IgD-negative memory B cell (primary cell): Measurements from ENCODE around the gene CYP3A7. TPM values are rescaled to one million over a fixed set of nuclear protein-coding genes. Genes with fewer than 3 reads are reported as not detected.
"Not testable (repeated sequence)": the region's sequence is repeated elsewhere in the genome, so short reads cannot be mapped to it uniquely, and the experiment has no call there.

Experiments used
- H3K27ac Mint-ChIP-seq, 3 donors: one replicate each; pipeline ENCODE4 v1.8.0; 2020 to 2022; ENCODE audit warnings: mild to moderate bottlenecking in 3 of 3, mixed read lengths in 3 of 3, moderate library complexity in 1 of 3
- H3K27me3 Mint-ChIP-seq: one replicate; pipeline ENCODE4 v1.8.0; 2021; ENCODE audit warnings: mixed read lengths
- H3K36me3 Mint-ChIP-seq: one replicate; pipeline ENCODE4 v1.8.0; 2020; ENCODE audit warnings: mild to moderate bottlenecking, mixed read lengths
- H3K4me1 Mint-ChIP-seq, 3 donors: one replicate each; pipeline ENCODE4 v1.8.0; 2020 to 2022; ENCODE audit warnings: mixed read lengths in 3 of 3, mild to moderate bottlenecking in 1 of 3
- H3K4me3 Mint-ChIP-seq, 4 donors: one replicate each; pipeline ENCODE4 v1.8.0; 2020 to 2022; ENCODE audit warnings: mild to moderate bottlenecking in 4 of 4, mixed read lengths in 4 of 4, moderate library complexity in 3 of 4
- H3K9me3 Mint-ChIP-seq, 3 donors: one replicate each; pipeline ENCODE4 v1.8.0; 2020 to 2021; ENCODE audit warnings: mixed read lengths in 3 of 3, mild to moderate bottlenecking in 1 of 3
- polyA plus RNA-seq: library from polyadenylated mRNA; unstranded; fragments of 300-500 nt; fragmentation: Illumina TruSeq; gene quantifications from one replicate; pipeline ENCODE4 v1.2.3, GENCODE V29; 2021

The CYP3A7 gene
- polyA plus RNA-seq, 1 donor from 2014 or later = not detected

- H3K36me3 Mint-ChIP-seq, H3K27me3 Mint-ChIP-seq, H3K4me1 Mint-ChIP-seq, H3K27ac Mint-ChIP-seq, H3K9me3 Mint-ChIP-seq: not testable (repeated sequence)
- H3K4me3 Mint-ChIP-seq = peak overlapping the region in 1 of 4 donors; percentile 28
These were observed 35.9 kb downstream of the CYP3A7 start for GRCh38 chr7:99698867-99699730.

DNA sequence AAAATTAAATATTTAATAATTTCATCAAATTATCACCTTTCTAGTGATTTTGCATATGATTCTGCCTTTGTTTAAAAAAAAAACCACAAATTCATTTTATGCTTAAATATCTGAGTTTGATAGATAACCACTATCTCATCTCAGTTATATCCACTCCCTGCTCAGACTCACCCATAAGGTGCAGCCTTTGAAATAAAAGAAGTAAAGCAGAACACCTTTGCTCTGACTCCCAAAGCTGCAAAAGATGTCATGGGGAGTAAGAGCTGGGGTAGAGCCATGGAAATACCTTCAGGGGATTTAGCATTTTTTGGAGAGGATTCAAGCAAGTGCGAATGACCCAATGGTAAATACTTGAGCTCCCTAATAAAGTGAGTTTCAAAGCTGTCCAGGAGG, 40.1 kb downstream of the CYP3A7 start:
- Mint-ChIP-seq H3K9me3 (peaks cover 2 to 7% (median 4%) of the 10 kb centered on the region in 3 donors), H3K27me3 (peaks cover 1% of the 10 kb centered on the region), H3K36me3 (peaks cover 3% of the 10 kb centered on the region), H3K27ac (no peak overlapping the region), H3K4me1 (no peaks in the 10 kb centered on the region), H3K4me3 (no peak overlapping the region)

DNA sequence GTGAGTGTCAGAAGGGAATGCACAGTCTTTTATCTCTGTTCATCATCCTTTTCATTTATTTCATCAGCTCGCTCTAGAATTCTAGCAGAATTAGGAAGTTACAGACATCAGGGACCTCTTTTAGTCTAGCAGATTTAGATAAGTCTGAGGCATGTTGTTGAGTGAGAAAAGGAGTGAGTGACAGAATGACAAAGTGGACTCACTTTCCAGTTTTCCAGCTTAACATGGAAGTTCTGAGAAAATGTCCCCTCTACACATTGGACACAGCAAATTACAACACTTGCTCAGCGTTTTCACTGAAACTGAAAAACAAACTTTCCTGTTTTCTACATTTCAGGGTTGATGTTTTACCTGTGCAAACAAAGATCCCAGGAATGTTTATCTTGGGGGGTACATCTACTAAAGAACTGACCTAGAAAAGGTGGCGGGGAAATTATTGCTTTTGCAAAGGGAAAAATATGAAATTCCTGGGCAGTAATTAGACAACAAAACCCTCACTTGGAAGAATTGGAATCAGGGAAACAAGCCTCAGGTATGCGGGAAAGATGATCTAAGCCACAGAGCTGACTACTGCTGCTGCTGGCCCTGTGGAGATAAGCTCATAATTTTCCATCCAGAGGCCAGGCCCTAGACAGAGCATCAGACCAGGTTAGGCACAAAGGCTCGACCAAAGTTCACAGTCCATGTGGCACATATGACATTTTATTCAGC, 40.6 kb downstream of the CYP3A7 start:
- Mint-ChIP-seq H3K9me3 (peaks cover 2 to 8% (median 4%) of the 10 kb centered on the region in 3 donors), H3K4me1 (no peaks in the 10 kb centered on the region), H3K27me3 (peaks cover 1% of the 10 kb centered on the region), H3K4me3 (no peak overlapping the region), H3K27ac (no peak overlapping the region), H3K36me3 (peaks cover 3% of the 10 kb centered on the region)

- H3K4me1 Mint-ChIP-seq = no peaks in the 10 kb centered on the region
- H3K27ac Mint-ChIP-seq = no peak overlapping the region
- peaks cover 3% of the 10 kb centered on the region for H3K36me3 Mint-ChIP-seq
- peaks cover 1% of the 10 kb centered on the region for H3K27me3 Mint-ChIP-seq
- peaks cover 2 to 11% (median 4%) of the 10 kb centered on the region in 3 donors for H3K9me3 Mint-ChIP-seq
- H3K4me3 Mint-ChIP-seq = no peak overlapping the region
These were observed 41.4 kb downstream of the CYP3A7 start for GRCh38 chr7:99693427-99694200.

DNA sequence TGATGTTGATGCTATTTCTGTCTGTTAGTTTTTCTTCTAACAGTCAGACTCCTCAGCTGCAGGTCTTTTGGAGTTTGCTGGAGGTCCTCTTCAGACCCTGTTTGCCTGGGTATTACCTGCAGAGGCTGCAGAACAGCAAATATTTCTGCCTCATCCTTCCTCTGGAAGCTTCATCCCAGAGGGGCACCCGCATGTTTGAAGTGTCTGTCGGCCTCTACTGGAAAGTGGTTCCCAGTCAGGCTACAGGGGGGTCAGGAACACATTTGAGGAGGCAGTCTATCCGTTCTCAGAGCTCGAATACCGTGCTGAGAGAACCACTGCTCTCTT, 41.9 kb downstream of the CYP3A7 start:
- Mint-ChIP-seq H3K27ac (no peak overlapping the region), H3K9me3 (peaks cover 2 to 11% (median 4%) of the 10 kb centered on the region in 3 donors)

DNA sequence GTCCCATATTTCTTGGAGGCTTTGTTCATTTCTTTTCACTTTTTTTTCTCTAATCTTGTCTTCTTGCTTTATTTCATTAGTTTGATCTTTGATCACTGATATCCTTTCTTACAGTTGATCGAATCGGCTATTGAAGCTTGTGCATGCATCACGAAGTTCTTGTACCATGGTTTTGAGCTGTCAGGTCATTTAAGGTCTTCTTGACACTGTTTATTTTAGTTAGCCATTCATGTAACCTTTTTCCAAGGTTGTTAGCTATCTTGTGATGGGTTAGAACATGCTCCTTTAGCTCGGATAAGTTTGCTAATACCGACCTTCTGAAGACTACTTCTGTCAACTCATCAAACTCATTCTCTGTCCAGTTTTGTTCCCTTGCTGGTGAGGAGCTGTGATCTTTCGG, 42.4 kb downstream of the CYP3A7 start:
- H3K4me3 Mint-ChIP-seq, H3K4me1 Mint-ChIP-seq, H3K27me3 Mint-ChIP-seq, H3K36me3 Mint-ChIP-seq, H3K27ac Mint-ChIP-seq: not testable (repeated sequence)
- peaks cover 2 to 11% (median 4%) of the 10 kb centered on the region in 3 donors for H3K9me3 Mint-ChIP-seq

More for the DNA sequence above, 41.9 kb downstream of the CYP3A7 start:
- Mint-ChIP-seq H3K4me3 (no peak overlapping the region), H3K4me1 (no peaks in the 10 kb centered on the region), H3K27me3 (peaks cover 1% of the 10 kb centered on the region), H3K36me3 (peaks cover 3% of the 10 kb centered on the region)

GRCh38 chr7:99691658-99692057, 43.3 kb downstream of the CYP3A7 start:
- not testable (repeated sequence) for H3K4me3 Mint-ChIP-seq, H3K27me3 Mint-ChIP-seq, H3K36me3 Mint-ChIP-seq, H3K4me1 Mint-ChIP-seq, H3K27ac Mint-ChIP-seq
- H3K9me3 Mint-ChIP-seq = peaks cover 2 to 11% (median 9%) of the 10 kb centered on the region in 3 donors

DNA sequence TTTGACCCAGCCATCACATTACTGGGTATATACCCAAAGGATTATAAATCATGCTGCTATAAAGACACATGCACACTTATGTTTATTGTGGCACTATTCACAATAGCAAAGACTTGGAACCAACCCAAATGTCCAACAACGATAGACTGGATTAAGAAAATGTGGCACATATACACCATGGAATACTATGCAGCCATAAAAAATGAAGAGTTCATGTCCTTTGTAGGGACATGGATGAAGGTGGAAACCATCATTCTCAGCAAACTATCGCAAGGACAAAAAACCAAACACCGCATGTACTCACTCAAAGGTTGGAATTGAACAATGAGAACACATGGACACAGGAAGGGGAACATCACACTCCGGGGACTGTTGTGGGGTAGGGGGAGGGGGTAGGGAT, 44.1 kb downstream of the CYP3A7 start:
- H3K4me1 Mint-ChIP-seq, H3K4me3 Mint-ChIP-seq, H3K27me3 Mint-ChIP-seq, H3K27ac Mint-ChIP-seq, H3K36me3 Mint-ChIP-seq: not testable (repeated sequence)
- peaks cover 2 to 11% (median 9%) of the 10 kb centered on the region in 3 donors for H3K9me3 Mint-ChIP-seq

DNA sequence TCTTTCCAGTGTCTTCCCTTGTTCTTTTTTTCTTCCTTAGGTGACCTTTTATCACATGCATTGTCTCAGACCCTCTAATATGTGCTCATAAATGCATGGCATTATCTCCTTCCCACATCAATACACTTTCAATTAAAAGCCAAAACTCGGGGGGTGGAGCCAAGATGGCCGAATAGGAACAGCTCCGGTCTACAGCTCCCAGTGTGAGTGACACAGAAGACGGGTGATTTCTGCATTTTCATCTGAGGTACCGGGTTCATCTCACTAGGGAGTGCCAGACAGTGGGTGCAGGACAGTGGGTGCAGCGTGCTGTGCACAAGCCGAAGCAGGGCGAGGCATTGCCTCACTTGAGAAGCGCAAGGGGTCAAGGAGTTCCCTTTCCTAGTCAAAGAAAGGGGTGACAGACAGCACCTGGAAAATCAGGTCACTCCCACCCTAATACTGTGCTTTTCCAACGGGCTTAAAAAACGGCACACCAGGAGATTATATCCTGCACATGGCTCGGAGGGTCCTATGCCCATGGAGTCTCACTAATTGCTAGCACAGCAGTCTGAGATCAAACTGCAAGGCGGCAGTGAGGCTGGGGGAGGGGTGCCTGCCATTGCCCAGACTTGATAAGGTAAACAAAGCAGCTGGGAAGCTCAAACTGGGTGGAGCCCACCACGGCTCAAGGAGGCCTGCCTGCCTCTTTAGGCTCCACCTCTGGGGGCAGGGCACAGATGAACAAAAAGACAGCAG, 49.0 kb downstream of the CYP3A7 start:
- H3K4me1 Mint-ChIP-seq, H3K27ac Mint-ChIP-seq, H3K36me3 Mint-ChIP-seq, H3K9me3 Mint-ChIP-seq, H3K4me3 Mint-ChIP-seq, H3K27me3 Mint-ChIP-seq: not testable (repeated sequence)

DNA sequence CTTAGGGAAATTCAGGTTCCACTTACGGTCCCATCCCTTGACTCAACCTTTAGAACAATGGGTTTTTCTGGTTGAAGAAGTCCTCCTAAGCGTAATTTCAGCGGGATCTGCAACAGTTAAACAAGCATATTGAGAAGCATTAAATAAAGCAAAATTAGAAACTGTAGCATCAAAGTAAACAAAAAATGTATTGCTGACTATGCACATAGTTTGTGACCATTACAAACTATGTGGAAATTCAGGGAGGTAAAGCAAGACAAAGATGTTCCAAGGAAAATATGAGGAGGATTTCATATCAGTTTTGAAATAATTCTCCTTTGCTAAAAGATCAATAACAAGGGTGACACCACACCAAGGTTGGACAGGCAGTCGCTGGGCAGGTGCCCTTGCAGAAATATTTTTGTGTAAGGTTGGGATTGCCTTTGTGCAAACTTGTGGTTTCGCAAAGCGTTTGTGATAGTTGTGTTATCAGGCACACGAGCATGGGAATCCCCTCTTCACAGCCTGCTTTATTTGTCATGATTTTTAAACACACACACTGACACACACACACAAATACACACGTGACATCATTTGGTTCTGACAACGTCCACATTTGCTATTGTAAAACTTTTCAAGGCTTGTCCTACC, 49.8 kb downstream of the CYP3A7 start:
- H3K4me3 Mint-ChIP-seq = no peak overlapping the region
- H3K4me1 Mint-ChIP-seq = no peaks in the 10 kb centered on the region
- H3K36me3 Mint-ChIP-seq = peaks cover 2% of the 10 kb centered on the region
- peaks cover 6 to 14% (median 6%) of the 10 kb centered on the region in 3 donors for H3K9me3 Mint-ChIP-seq
- H3K27me3 Mint-ChIP-seq = peaks cover 7% of the 10 kb centered on the region
- no peak overlapping the region for H3K27ac Mint-ChIP-seq

DNA sequence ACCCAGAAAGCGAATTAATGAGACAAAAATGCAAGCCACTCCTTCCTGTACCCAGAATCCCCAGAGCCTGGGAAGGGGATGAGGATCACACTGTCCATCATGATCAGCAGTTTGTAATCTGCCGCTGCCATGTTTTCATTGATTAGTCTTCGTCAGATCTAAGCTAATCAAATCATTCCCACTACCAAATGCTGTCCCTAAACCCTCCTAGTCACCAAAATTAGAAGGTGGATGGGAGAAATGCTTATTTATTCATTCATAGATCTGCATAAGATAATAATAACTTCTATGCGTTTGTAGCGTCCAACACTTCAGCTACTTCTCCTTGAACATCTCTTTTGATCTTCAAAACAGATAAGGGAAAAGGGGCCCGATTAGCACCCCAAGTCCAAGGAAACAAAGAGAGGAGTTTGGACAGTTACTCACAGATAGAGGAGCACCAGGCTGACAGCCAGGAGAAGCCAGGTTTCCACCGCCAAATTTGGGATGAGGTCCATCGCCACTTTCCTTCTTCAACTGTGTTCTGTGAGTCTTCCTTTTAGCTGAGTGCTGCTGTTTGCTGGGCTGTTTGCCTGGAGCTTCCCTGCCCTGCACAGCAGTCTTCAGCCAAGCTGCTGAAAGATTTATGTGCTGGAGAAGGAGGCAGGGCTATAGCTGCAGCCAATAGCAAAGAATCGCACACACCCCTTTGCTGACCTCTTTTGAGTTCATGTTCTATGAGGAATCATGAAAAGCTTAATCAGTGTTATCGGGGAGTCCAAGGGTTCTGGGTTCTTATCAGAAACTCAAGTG, 55.4 kb downstream of the CYP3A7 start, which contains the start of gene CYP3A5:
TSS of gene CYP3A5 (minus strand) at position 597 of the 792 bp plus-strand sequence. CDS start at position 497, 100 bp downstream.
- H3K27me3 Mint-ChIP-seq = peaks cover 1% of the 10 kb centered on the region
- H3K4me3 Mint-ChIP-seq = peak within 1 kb of the TSS in 1 of 4 donors; percentile 82
- H3K4me1 Mint-ChIP-seq = peaks cover 0 to 2% (median 1%) of the 10 kb centered on the region in 3 donors
- no peak within 1 kb of the TSS for H3K27ac Mint-ChIP-seq
- H3K9me3 Mint-ChIP-seq = peaks cover 1 to 9% (median 6%) of the 10 kb centered on the region in 3 donors
- peaks cover 6% of the 10 kb centered on the region for H3K36me3 Mint-ChIP-seq

DNA sequence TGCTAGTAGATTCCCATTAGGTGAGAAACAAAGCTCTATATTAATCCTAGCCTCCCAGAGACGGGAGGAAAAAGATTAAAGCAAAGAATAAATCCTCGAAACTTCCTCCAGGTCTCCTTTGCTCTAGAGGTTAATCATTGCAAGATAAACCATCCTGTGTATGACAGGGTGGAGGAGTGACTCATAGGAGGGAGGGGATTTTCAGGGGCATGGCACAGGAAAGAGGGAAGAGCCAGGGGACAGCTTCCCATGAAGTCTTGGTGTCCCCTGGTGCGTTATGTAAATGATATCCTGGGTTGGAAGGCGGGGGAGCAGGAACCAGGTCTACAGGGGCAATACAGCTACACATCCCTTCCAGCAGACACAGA, 56.0 kb downstream of the CYP3A7 start:
- Mint-ChIP-seq H3K4me3 (no peak overlapping the region), H3K36me3 (peaks cover 6% of the 10 kb centered on the region), H3K4me1 (peaks cover 0 to 2% (median 1%) of the 10 kb centered on the region in 3 donors), H3K9me3 (peaks cover 1 to 9% (median 6%) of the 10 kb centered on the region in 3 donors), H3K27me3 (peaks cover 1% of the 10 kb centered on the region), H3K27ac (no peak overlapping the region)

DNA sequence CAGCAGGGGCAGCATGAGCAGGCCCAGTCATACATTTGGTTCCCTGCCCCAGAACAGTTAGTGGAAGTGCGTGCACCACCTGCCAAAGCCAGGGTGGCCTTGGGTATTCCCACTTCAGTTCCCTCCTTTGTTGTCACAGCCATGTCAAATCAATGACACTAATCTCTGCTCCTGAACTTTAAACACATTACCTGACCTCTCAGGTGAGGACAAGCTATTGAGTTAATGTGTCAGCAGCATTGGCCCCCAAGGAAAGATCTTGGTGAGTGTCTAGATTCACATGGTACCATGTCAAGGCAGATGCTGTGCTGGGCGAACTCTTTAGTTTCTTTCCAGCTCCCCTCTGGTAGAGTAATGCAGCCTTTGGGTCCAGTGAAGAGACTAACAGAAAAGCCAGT, 57.3 kb downstream of the CYP3A7 start:
- peaks cover 6% of the 10 kb centered on the region for H3K36me3 Mint-ChIP-seq
- no peak overlapping the region for H3K4me3 Mint-ChIP-seq
- peaks cover 0 to 2% (median 1%) of the 10 kb centered on the region in 3 donors for H3K4me1 Mint-ChIP-seq
- H3K27me3 Mint-ChIP-seq = no peaks in the 10 kb centered on the region
- peaks cover 1 to 9% (median 6%) of the 10 kb centered on the region in 3 donors for H3K9me3 Mint-ChIP-seq
- H3K27ac Mint-ChIP-seq = no peak overlapping the region
